ENCODE results near the gene MYO3B. TPM values are rescaled to one million over a fixed set of nuclear protein-coding genes. Genes with fewer than 3 reads are reported as not detected.

MYO3B gene
- total RNA-seq, 2 experiments from 2014 or later: not detected

DNA sequence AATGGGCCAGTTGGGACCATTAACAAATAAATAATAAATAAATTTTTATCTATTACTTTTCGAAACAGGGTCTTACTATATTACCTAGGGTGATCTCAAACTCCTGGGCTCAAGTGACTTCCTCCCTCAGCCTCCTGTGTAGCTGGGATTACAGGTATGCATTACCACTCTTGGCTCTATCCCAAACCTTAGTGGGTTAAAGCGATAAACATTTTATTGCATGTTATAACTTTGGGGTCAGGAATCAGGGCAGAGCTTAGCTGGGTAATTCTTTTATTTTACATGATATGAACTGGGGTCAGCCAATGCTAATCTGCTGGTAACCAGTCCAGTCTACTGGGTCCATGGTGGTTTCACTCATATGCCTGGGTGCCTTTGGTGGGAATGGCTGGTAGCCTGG lies 127.8 kb downstream of the MYO3B start:
- H3K79me2 ChIP-seq (ENCODE audit: insufficient read depth, low read depth, low read length): no peaks in the 10 kb centered on the region
- TF ChIP-seq EZH2phosphoT487 (IDR thresholded peaks at IDR 0.05; ENCODE audit: borderline replicate concordance, low read depth, low read length): no peak
- TF ChIP-seq, protein P1, sequence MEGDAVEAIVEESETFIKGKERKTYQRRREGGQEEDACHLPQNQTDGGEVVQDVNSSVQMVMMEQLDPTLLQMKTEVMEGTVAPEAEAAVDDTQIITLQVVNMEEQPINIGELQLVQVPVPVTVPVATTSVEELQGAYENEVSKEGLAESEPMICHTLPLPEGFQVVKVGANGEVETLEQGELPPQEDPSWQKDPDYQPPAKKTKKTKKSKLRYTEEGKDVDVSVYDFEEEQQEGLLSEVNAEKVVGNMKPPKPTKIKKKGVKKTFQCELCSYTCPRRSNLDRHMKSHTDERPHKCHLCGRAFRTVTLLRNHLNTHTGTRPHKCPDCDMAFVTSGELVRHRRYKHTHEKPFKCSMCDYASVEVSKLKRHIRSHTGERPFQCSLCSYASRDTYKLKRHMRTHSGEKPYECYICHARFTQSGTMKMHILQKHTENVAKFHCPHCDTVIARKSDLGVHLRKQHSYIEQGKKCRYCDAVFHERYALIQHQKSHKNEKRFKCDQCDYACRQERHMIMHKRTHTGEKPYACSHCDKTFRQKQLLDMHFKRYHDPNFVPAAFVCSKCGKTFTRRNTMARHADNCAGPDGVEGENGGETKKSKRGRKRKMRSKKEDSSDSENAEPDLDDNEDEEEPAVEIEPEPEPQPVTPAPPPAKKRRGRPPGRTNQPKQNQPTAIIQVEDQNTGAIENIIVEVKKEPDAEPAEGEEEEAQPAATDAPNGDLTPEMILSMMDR (conservative IDR thresholded peaks at IDR 0.05; ENCODE audit: low read length): no peak
- no peaks in the 10 kb centered on the region for H3K9me2 ChIP-seq (ENCODE audit: insufficient read depth, low read length)
- POLR2A ChIA-PET: no interaction called here
- no peaks in the 10 kb centered on the region for H3K9me3 ChIP-seq (ENCODE audit: low read length)
- CTCF ChIA-PET (ENCODE audit: unreplicated experiment): no interaction called here
- intact Hi-C loops (cut with micrococcal nuclease; ENCODE audit: unreplicated experiment): no loop called here
- no peak for DNase-seq (ENCODE audit: low spot score)
- no peaks in the 10 kb centered on the region for H3K36me3 ChIP-seq (ENCODE audit: insufficient read depth, low read length)
- no peaks in the 10 kb centered on the region for H3K4me1 ChIP-seq (ENCODE audit: insufficient read depth, low read length, poor library complexity, severe bottlenecking)
- no peak overlapping the region for H3K27ac ChIP-seq (ENCODE audit: low read depth, low read length, poor library complexity, severe bottlenecking)
- H2AFZ ChIP-seq (ENCODE audit: low read length): no peak overlapping the region
- no peak overlapping the region for H3K4me2 ChIP-seq (ENCODE audit: low read length)
- no peaks in the 10 kb centered on the region for H4K20me1 ChIP-seq (ENCODE audit: insufficient read depth, low read length)
- BruUV-seq (replicated peaks): no TSS peak
- no peak overlapping the region for H3K4me3 ChIP-seq (ENCODE audit: low read depth, low read length, poor library complexity, severe bottlenecking)

GRCh38 chr2:170306293-170306873 lies 128.4 kb downstream of the MYO3B start:
- CTCF ChIA-PET (ENCODE audit: unreplicated experiment): no interaction called here
- no peak overlapping the region for H2AFZ ChIP-seq (ENCODE audit: low read length)
- H3K9me3 ChIP-seq (ENCODE audit: low read length): no peaks in the 10 kb centered on the region
- H3K4me2 ChIP-seq (ENCODE audit: low read length): no peak overlapping the region
- no peak for DNase-seq (ENCODE audit: low spot score)
- no peaks in the 10 kb centered on the region for H3K9me2 ChIP-seq (ENCODE audit: insufficient read depth, low read length)
- POLR2A ChIA-PET: no interaction called here
- H3K27ac ChIP-seq (ENCODE audit: low read depth, low read length, poor library complexity, severe bottlenecking): no peak overlapping the region
- no peak for TF ChIP-seq EZH2phosphoT487 (IDR thresholded peaks at IDR 0.05; ENCODE audit: borderline replicate concordance, low read depth, low read length)
- TF ChIP-seq, protein P1 (conservative IDR thresholded peaks at IDR 0.05; ENCODE audit: low read length): no peak
- no peaks in the 10 kb centered on the region for H3K4me1 ChIP-seq (ENCODE audit: insufficient read depth, low read length, poor library complexity, severe bottlenecking)
- no TSS peak for BruUV-seq (replicated peaks)
- no peaks in the 10 kb centered on the region for H3K36me3 ChIP-seq (ENCODE audit: insufficient read depth, low read length)
- no peaks in the 10 kb centered on the region for H4K20me1 ChIP-seq (ENCODE audit: insufficient read depth, low read length)
- intact Hi-C loops (cut with micrococcal nuclease; ENCODE audit: unreplicated experiment): no loop called here
- H3K79me2 ChIP-seq (ENCODE audit: insufficient read depth, low read depth, low read length): no peaks in the 10 kb centered on the region
- no peak overlapping the region for H3K4me3 ChIP-seq (ENCODE audit: low read depth, low read length, poor library complexity, severe bottlenecking)

DNA sequence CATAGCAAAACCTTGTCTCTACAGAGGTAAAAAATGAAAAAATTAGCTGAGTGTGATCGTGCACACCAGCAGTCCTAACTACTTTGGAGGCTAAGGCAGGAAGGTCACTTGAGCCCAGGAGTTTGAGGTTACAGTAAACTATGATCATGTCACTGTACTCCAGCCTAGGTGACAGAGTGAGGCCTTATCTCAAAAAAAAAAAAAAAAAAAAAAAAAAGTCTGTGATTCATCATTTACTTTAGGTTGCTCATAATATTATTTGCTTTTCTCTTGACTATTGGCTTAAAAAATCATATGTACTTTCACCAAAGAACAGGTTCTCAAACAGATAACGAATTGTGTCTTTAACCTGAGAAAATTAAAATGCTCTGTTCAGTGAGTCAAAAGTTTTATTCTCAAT lies 129.1 kb downstream of the MYO3B start:
- no peak overlapping the region for H2AFZ ChIP-seq (ENCODE audit: low read length)
- no TSS peak for BruUV-seq (replicated peaks)
- no peaks in the 10 kb centered on the region for H4K20me1 ChIP-seq (ENCODE audit: insufficient read depth, low read length)
- no peak overlapping the region for H3K4me2 ChIP-seq (ENCODE audit: low read length)
- DNase-seq (ENCODE audit: low spot score): no peak
- H3K27ac ChIP-seq (ENCODE audit: low read depth, low read length, poor library complexity, severe bottlenecking): no peak overlapping the region
- no peaks in the 10 kb centered on the region for H3K36me3 ChIP-seq (ENCODE audit: insufficient read depth, low read length)
- CTCF ChIA-PET (ENCODE audit: unreplicated experiment): no interaction called here
- H3K9me3 ChIP-seq (ENCODE audit: low read length): no peaks in the 10 kb centered on the region
- no peak overlapping the region for H3K4me3 ChIP-seq (ENCODE audit: low read depth, low read length, poor library complexity, severe bottlenecking)
- H3K4me1 ChIP-seq (ENCODE audit: insufficient read depth, low read length, poor library complexity, severe bottlenecking): no peaks in the 10 kb centered on the region
- TF ChIP-seq, protein P1 (conservative IDR thresholded peaks at IDR 0.05; ENCODE audit: low read length): no peak
- TF ChIP-seq EZH2phosphoT487 (IDR thresholded peaks at IDR 0.05; ENCODE audit: borderline replicate concordance, low read depth, low read length): no peak
- POLR2A ChIA-PET: no interaction called here
- H3K79me2 ChIP-seq (ENCODE audit: insufficient read depth, low read depth, low read length): no peaks in the 10 kb centered on the region
- no peaks in the 10 kb centered on the region for H3K9me2 ChIP-seq (ENCODE audit: insufficient read depth, low read length)
- intact Hi-C loops (cut with micrococcal nuclease; ENCODE audit: unreplicated experiment): no loop called here
